Lung (tissue), 12 donors: ENCODE data around the gene ARPC1A. TPM values are rescaled to one million over a fixed set of nuclear protein-coding genes. Genes with fewer than 3 reads are reported as not detected.

ENCODE experiments used
- ATAC-seq: fragments of 200-7000 bp; cut with Tn5 transposase; one replicate; pipeline ENCODE4 v1.9.1; 2020; ENCODE audit warnings: moderate number of reproducible peaks; ENCODE audit not compliant: insufficient read depth, low FRiP score
- DNase-seq, 3 donors: peaks; one replicate each; pipeline ENCODE4 v3.0.0-alpha.2; 2013 to 2017
- H3K27ac ChIP-seq, 2 donors: one replicate each; pipeline ENCODE4 v1.5.1; 2013; ENCODE audit warnings: mild to moderate bottlenecking in 2 of 2, moderate library complexity in 2 of 2, control low read depth in 1 of 2, inconsistent platforms in 1 of 2, low read depth in 1 of 2, low read length in 1 of 2
- H3K27me3 ChIP-seq, 3 donors: one replicate each; pipeline ENCODE4 v1.5.1; 2013; ENCODE audit warnings: low read length in 2 of 3; ENCODE audit not compliant: control insufficient read depth in 3 of 3, insufficient read depth in 3 of 3
- H3K36me3 ChIP-seq, 4 donors: one replicate each; pipeline ENCODE4 v1.5.1; 2013; ENCODE audit warnings: low read length in 4 of 4, mild to moderate bottlenecking in 1 of 4, moderate library complexity in 1 of 4; ENCODE audit not compliant: control insufficient read depth in 4 of 4, insufficient read depth in 4 of 4
- H3K4me1 ChIP-seq, 5 donors: one replicate each; pipeline ENCODE4 v1.5.1; 2013; ENCODE audit warnings: low read length in 5 of 5, mild to moderate bottlenecking in 2 of 5, moderate library complexity in 1 of 5; ENCODE audit not compliant: control insufficient read depth in 5 of 5, insufficient read depth in 5 of 5
- H3K4me3 ChIP-seq: one replicate; pipeline ENCODE4 v1.5.1; 2013; ENCODE audit warnings: mild to moderate bottlenecking, control low read depth, moderate library complexity
- H3K9ac ChIP-seq, 2 donors: one replicate each; pipeline ENCODE4 v1.5.1; 2013; ENCODE audit warnings: low read length in 2 of 2, control low read depth in 1 of 2; ENCODE audit not compliant: insufficient read depth in 1 of 2
- H3K9me3 ChIP-seq, 4 donors: one replicate each; pipeline ENCODE4 v1.5.1; 2013; ENCODE audit warnings: low read length in 3 of 4, mild to moderate bottlenecking in 1 of 4, moderate library complexity in 1 of 4; ENCODE audit not compliant: control insufficient read depth in 4 of 4, insufficient read depth in 3 of 4
- CTCF ChIP-seq: IDR thresholded peaks from 2 replicates; pipeline ENCODE4 v1.5.1; 2012; ENCODE audit warnings: mild to moderate bottlenecking; ENCODE audit errors: control extremely low read depth, extremely low read depth
- WGBS, 2 donors: extraction: QIAGEN DNeasy Blood & Tissue Kit; methylation state at CpG; one replicate each; pipeline ENCODE4 v1.1.7; 2013; 5-methylcytosine and 5-hydroxymethylcytosine counted together
- polyA plus RNA-seq, 2 donors: library from polyadenylated mRNA; stranded (reverse); fragments of 200-250 nt; gene quantifications; one replicate each; pipeline ENCODE4 v1.2.1, GENCODE V29; 2013
- total RNA-seq, 2 donors: library from RNA; depleted of rRNA in 1 of 2; stranded (reverse); fragments of >200 nt in 1 of 2; gene quantifications; one replicate each; pipeline ENCODE4 v1.2.1, GENCODE V29; 2014 to 2021
- donor health status: control.
- donor health status: control.
- donor health status: Bipolar disorder and iron deficiency.
- donor health status: healthy.
- donor health status: DM: yes; HTN: yes; CAD: no.

The ARPC1A gene
- total and polyA plus RNA-seq, 4 donors = 71.3 to 212 (median 120) TPM

GRCh38 chr7:99390941-99391602 lies 65.4 kb downstream of the ARPC1A start:
- H3K27me3 ChIP-seq = no peaks in the 10 kb centered on the region

GRCh38 chr7:99392046-99392445 lies 66.3 kb downstream of the ARPC1A start:
- no peak overlapping the region for H3K9ac ChIP-seq
- no peaks in the 10 kb centered on the region for H3K9me3 ChIP-seq
- 90% methylated on average over 8 of the region's 8 CpGs for WGBS, 2 donors
- H3K4me3 ChIP-seq = no peak overlapping the region
- peak overlapping the region in 1 of 2 donors; percentile 67 for H3K27ac ChIP-seq
- ATAC-seq = no peak
- peaks cover 2 to 15% (median 10%) of the 10 kb centered on the region in 5 donors for H3K4me1 ChIP-seq
- DNase-seq = no peak
- peaks cover 2 to 63% (median 9%) of the 10 kb centered on the region in 4 donors for H3K36me3 ChIP-seq
- no peaks in the 10 kb centered on the region for H3K27me3 ChIP-seq
- no peak for TF ChIP-seq CTCF

More at GRCh38 chr7:99390941-99391602, 65.4 kb downstream of the ARPC1A start:
- WGBS, 2 donors = 90 to 94% methylated on average over 23 of the region's 23 CpGs
- Histone ChIP-seq H3K4me3 (no peak overlapping the region), H3K9me3 (no peaks in the 10 kb centered on the region), H3K4me1 (peaks cover 2 to 15% (median 10%) of the 10 kb centered on the region in 5 donors), H3K27ac (no peak overlapping the region), H3K9ac (no peak overlapping the region), H3K36me3 (peaks cover 0 to 66% (median 8%) of the 10 kb centered on the region in 4 donors)
- TF ChIP-seq CTCF = no peak
- DNase-seq = no peak
- no peak for ATAC-seq

- H3K4me1 ChIP-seq = peaks cover 2 to 15% (median 10%) of the 10 kb centered on the region in 5 donors
- WGBS, 2 donors = 9 to 18% methylated on average over 68 of the region's 68 CpGs
- TF ChIP-seq CTCF = no peak
- peak overlapping the region; percentile 81 to 82 for H3K9ac ChIP-seq
- no peaks in the 10 kb centered on the region for H3K9me3 ChIP-seq
- peak overlapping the region; percentile 27 for H3K4me3 ChIP-seq
- DNase-seq (peak; percentile 72 to 81 (median 77)), ATAC-seq (peak; percentile 79)
- peak overlapping the region in 1 of 2 donors; percentile 67 for H3K27ac ChIP-seq
- no peaks in the 10 kb centered on the region for H3K27me3 ChIP-seq
- peaks cover 8 to 66% (median 14%) of the 10 kb centered on the region in 4 donors for H3K36me3 ChIP-seq
These were observed 67.1 kb downstream of the ARPC1A start for GRCh38 chr7:99392659-99393354.
